Sigmoid colon (tissue), 4 donors: ENCODE results near the gene CNDP1.

ENCODE experiments used
- EP300 ChIP-seq, 4 donors: sonication (generic); formaldehyde crosslinking; IDR thresholded peaks; one replicate each; pipeline ENCODE4 v1.6.1; 2017; ENCODE audit warnings: antibody characterized with exemption in 4 of 4
- POLR2A ChIP-seq, 2 donors: fragments of 450-650 bp; IDR thresholded peaks; one replicate each; pipeline ENCODE4 v1.6.1; 2016; ENCODE audit warnings: antibody characterized with exemption in 2 of 2, mild to moderate bottlenecking in 2 of 2, moderate library complexity in 2 of 2
- POLR2AphosphoS5 ChIP-seq, 4 donors: sonication (generic); formaldehyde crosslinking; IDR thresholded peaks; one replicate each; pipeline ENCODE4 v1.6.1; 2017; ENCODE audit warnings: antibody characterized with exemption in 4 of 4
- TF ChIP-seq, protein P1 (sequence below), 4 experiments: fragments of 450-650 bp in 3 of 4; fragments of 200-600 bp in 1 of 4; IDR thresholded peaks; one replicate each; pipeline ENCODE4 v1.5.1; 2016 to 2019; ENCODE audit warnings: antibody characterized with exemption in 4 of 4, mild to moderate bottlenecking in 3 of 4, moderate library complexity in 2 of 4

GRCh38 chr18:74635224-74635975, 101.1 kb downstream of the CNDP1 start:
- TF ChIP-seq POLR2A (IDR thresholded peaks at IDR 0.05) (no peak), POLR2AphosphoS5 (IDR thresholded peaks at IDR 0.05) (no peak), EP300 (IDR thresholded peaks at IDR 0.05) (no peak)
- TF ChIP-seq, protein P1, sequence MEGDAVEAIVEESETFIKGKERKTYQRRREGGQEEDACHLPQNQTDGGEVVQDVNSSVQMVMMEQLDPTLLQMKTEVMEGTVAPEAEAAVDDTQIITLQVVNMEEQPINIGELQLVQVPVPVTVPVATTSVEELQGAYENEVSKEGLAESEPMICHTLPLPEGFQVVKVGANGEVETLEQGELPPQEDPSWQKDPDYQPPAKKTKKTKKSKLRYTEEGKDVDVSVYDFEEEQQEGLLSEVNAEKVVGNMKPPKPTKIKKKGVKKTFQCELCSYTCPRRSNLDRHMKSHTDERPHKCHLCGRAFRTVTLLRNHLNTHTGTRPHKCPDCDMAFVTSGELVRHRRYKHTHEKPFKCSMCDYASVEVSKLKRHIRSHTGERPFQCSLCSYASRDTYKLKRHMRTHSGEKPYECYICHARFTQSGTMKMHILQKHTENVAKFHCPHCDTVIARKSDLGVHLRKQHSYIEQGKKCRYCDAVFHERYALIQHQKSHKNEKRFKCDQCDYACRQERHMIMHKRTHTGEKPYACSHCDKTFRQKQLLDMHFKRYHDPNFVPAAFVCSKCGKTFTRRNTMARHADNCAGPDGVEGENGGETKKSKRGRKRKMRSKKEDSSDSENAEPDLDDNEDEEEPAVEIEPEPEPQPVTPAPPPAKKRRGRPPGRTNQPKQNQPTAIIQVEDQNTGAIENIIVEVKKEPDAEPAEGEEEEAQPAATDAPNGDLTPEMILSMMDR (IDR thresholded peaks at IDR 0.05): no peak
